Measurements from ENCODE around the gene LY86.

LY86 gene

DNA sequence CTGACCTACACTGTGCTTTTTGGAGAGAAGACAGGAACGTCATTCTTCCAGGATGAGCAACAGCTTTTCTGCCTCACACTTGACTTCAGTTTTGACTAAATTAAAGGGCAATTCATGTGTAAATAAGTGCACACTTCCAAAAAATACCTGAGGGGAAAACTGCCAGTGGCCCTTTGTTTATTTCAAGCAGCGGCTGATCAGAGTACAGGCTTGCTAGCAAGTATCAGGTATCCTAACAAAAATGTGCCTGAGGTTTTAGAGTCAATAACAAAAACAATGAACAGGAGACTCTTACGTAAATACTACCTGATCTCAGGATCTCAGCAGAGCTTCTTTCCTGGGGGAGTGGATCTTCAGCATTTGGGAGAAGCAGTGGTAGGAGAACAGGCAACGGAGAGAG lies 12.4 kb downstream of the LY86 start:
- TF ChIP-seq, protein P1, sequence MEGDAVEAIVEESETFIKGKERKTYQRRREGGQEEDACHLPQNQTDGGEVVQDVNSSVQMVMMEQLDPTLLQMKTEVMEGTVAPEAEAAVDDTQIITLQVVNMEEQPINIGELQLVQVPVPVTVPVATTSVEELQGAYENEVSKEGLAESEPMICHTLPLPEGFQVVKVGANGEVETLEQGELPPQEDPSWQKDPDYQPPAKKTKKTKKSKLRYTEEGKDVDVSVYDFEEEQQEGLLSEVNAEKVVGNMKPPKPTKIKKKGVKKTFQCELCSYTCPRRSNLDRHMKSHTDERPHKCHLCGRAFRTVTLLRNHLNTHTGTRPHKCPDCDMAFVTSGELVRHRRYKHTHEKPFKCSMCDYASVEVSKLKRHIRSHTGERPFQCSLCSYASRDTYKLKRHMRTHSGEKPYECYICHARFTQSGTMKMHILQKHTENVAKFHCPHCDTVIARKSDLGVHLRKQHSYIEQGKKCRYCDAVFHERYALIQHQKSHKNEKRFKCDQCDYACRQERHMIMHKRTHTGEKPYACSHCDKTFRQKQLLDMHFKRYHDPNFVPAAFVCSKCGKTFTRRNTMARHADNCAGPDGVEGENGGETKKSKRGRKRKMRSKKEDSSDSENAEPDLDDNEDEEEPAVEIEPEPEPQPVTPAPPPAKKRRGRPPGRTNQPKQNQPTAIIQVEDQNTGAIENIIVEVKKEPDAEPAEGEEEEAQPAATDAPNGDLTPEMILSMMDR (IDR thresholded peaks at IDR 0.05; ENCODE audit: insufficient read depth, low read length, poor library complexity, severe bottlenecking) = no peak
- TF ChIP-seq EZH2phosphoT487 (conservative IDR thresholded peaks at IDR 0.05; ENCODE audit: low read length) = no peak
- Histone ChIP-seq H3K9me3 (ENCODE audit: insufficient read depth, low read length) (no peaks in the 10 kb centered on the region), H3K9me2 (replicated peaks; ENCODE audit: insufficient read depth, low read length) (no peaks in the 10 kb centered on the region), H2AFZ (ENCODE audit: low read depth, low read length, severe bottlenecking) (no peak overlapping the region), H3F3A (ENCODE audit: insufficient read depth) (no peaks in the 10 kb centered on the region; the same call in 1 of the 2 replicates), H3K27me3 (ENCODE audit: low read length) (no peaks in the 10 kb centered on the region), H3K9ac (ENCODE audit: low read length) (no peak overlapping the region), H3K27ac (ENCODE audit: low read depth, low read length) (no peak overlapping the region), H3K79me2 (ENCODE audit: insufficient read depth, low read length) (0 out of 2 replicates have a peak, but pooled peaks cover 7% of the 10 kb centered on the region), H3K4me3 (ENCODE audit: insufficient read depth, low read length, poor library complexity, severe bottlenecking) (no peak overlapping the region), H4K20me1 (ENCODE audit: low read depth, low read length) (no peaks in the 10 kb centered on the region), H3K4me2 (ENCODE audit: low read depth, low read length, poor library complexity, severe bottlenecking) (no peak overlapping the region), H3K36me3 (ENCODE audit: low read length) (peaks cover 22% of the 10 kb centered on the region)

DNA sequence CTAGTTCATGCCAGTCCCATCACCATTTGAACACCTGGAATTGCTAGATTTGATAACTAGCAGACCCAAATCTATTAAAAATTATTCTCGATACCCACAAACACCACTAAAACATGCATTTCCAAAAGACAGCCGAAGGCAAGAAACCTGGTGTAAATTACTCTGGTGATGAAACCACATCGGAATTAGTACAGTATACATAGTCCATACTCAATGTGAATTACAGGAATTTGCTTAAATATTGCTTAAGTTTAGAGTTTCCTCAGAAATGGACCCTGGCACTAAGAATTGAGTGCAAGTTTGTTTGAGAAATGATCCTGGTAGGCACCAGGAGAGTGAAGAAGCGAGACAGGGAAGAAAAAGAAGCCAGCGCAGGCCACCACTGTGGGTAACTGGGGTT lies 13.7 kb downstream of the LY86 start:
- Histone ChIP-seq H3K4me3 (ENCODE audit: insufficient read depth, low read length, poor library complexity, severe bottlenecking) (no peak overlapping the region), H3K9me3 (ENCODE audit: insufficient read depth, low read length) (no peaks in the 10 kb centered on the region), H3K4me2 (ENCODE audit: low read depth, low read length, poor library complexity, severe bottlenecking) (no peak overlapping the region), H3K27ac (ENCODE audit: low read depth, low read length) (no peak overlapping the region), H3K36me3 (ENCODE audit: low read length) (peaks cover 22% of the 10 kb centered on the region), H3K9me2 (replicated peaks; ENCODE audit: insufficient read depth, low read length) (no peaks in the 10 kb centered on the region), H2AFZ (ENCODE audit: low read depth, low read length, severe bottlenecking) (no peak overlapping the region), H4K20me1 (ENCODE audit: low read depth, low read length) (no peaks in the 10 kb centered on the region), H3K27me3 (ENCODE audit: low read length) (no peaks in the 10 kb centered on the region), H3K9ac (ENCODE audit: low read length) (no peak overlapping the region), H3K79me2 (ENCODE audit: insufficient read depth, low read length) (0 out of 2 replicates have a peak, but pooled peaks cover 7% of the 10 kb centered on the region), H3F3A (ENCODE audit: insufficient read depth) (no peaks in the 10 kb centered on the region; the same call in 1 of the 2 replicates)
- TF ChIP-seq, protein P1 (IDR thresholded peaks at IDR 0.05; ENCODE audit: insufficient read depth, low read length, poor library complexity, severe bottlenecking) = no peak
- no peak for TF ChIP-seq EZH2phosphoT487 (conservative IDR thresholded peaks at IDR 0.05; ENCODE audit: low read length)

DNA sequence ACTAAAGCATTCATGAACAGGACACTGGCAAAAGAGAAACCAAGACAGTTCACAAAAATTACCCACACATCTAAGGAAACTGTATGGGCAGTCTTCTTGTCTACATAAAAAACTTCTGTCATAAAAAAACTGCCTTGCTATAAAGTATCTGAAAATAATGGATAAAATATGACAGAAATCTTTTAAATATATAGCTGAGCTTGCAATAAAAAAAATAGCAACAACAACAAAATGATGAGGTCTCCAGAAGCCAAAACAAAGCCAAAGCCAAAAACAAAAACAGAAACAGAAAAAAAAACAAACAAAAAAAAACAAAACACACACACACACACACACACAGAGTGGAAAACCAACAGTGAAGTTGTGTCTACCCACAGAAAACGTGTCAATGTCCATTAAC lies 14.8 kb downstream of the LY86 start:
- no peaks in the 10 kb centered on the region for H4K20me1 ChIP-seq (ENCODE audit: low read depth, low read length)
- TF ChIP-seq, protein P1 (IDR thresholded peaks at IDR 0.05; ENCODE audit: insufficient read depth, low read length, poor library complexity, severe bottlenecking) = no peak
- TF ChIP-seq EZH2phosphoT487 (conservative IDR thresholded peaks at IDR 0.05; ENCODE audit: low read length) = no peak
- peaks cover 5% of the 10 kb centered on the region; the same call in 1 of the 2 replicates for H3F3A ChIP-seq (ENCODE audit: insufficient read depth)
- peaks cover 22% of the 10 kb centered on the region for H3K36me3 ChIP-seq (ENCODE audit: low read length)
- no peak overlapping the region for H3K4me2 ChIP-seq (ENCODE audit: low read depth, low read length, poor library complexity, severe bottlenecking)
- no peak overlapping the region for H3K9ac ChIP-seq (ENCODE audit: low read length)
- H3K9me3 ChIP-seq (ENCODE audit: insufficient read depth, low read length) = no peaks in the 10 kb centered on the region
- H3K4me3 ChIP-seq (ENCODE audit: insufficient read depth, low read length, poor library complexity, severe bottlenecking) = no peak overlapping the region
- H3K79me2 ChIP-seq (ENCODE audit: insufficient read depth, low read length) = no peaks in the 10 kb centered on the region
- H3K9me2 ChIP-seq (replicated peaks; ENCODE audit: insufficient read depth, low read length) = no peaks in the 10 kb centered on the region
- H3K27me3 ChIP-seq (ENCODE audit: low read length) = no peaks in the 10 kb centered on the region
- H2AFZ ChIP-seq (ENCODE audit: low read depth, low read length, severe bottlenecking) = no peak overlapping the region
- H3K27ac ChIP-seq (ENCODE audit: low read depth, low read length) = no peak overlapping the region

Data from SU-DHL-6 (cell line).